ENCODE data around the gene SOX10. TPM values are rescaled to one million over a fixed set of nuclear protein-coding genes. Genes with fewer than 3 reads are reported as not detected.

SOX10 gene
- total RNA-seq, 2 experiments from 2014 or later, result not detected

DNA sequence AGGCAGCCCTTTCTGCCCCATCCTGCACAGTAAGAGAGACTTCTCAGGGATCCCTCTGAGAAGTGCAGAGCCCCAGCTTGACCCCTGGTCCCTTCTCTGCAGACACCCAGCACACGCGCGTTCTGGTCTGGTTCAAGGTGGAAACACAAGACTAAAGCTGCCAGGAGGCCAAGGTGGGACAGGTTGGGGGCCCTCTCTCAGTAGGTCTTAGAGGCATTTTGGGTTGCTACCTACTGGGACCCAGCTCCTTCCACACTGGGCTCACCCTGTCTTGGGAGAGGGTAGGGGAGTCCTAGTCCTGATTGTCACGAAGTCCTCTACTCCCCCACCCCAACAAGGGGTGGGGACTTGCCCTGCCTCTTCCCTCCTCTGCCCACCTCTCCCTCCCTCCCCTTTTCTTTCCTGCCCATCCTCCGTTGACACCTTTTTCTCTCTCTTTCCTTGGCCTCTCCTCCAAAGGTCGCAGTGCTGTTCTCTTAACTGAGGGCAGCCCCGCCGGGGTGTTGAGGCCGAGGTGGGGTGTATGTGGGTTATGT lies 763 bp upstream of the SOX10 start:
- ChIA-PET POLR2A (interaction anchor here (0.5 kb wide), 1 partner anchor 474 kb away, joined by 6 read pairs; no protein-coding TSS in a partner anchor), CTCF (ENCODE audit: unreplicated experiment) (interaction anchor here (0.6 kb wide), 1 partner anchor 21 kb away, joined by 3 read pairs; no protein-coding TSS in a partner anchor)
- intact Hi-C loops (cut with micrococcal nuclease; ENCODE audit: unreplicated experiment), result no loop called here
- H3K79me2 ChIP-seq (ENCODE audit: insufficient read depth, low read depth, low read length), result no peaks in the 10 kb centered on the region
- H2AFZ ChIP-seq (ENCODE audit: low read length), result no peak overlapping the region
- no peaks in the 10 kb centered on the region for H3K9me3 ChIP-seq (ENCODE audit: low read length)
- no peaks in the 10 kb centered on the region for H3K9me2 ChIP-seq (ENCODE audit: insufficient read depth, low read length)
- BruUV-seq (replicated peaks), result no TSS peak
- H3K4me1 ChIP-seq (ENCODE audit: insufficient read depth, low read length, poor library complexity, severe bottlenecking), result no peaks in the 10 kb centered on the region
- no peak overlapping the region for H3K4me2 ChIP-seq (ENCODE audit: low read length)
- no peak overlapping the region for H3K4me3 ChIP-seq (ENCODE audit: low read depth, low read length, poor library complexity, severe bottlenecking)
- H3K27ac ChIP-seq (ENCODE audit: low read depth, low read length, poor library complexity, severe bottlenecking), result no peak overlapping the region
- H3K36me3 ChIP-seq (ENCODE audit: insufficient read depth, low read length), result no peaks in the 10 kb centered on the region
- TF ChIP-seq, protein P1, sequence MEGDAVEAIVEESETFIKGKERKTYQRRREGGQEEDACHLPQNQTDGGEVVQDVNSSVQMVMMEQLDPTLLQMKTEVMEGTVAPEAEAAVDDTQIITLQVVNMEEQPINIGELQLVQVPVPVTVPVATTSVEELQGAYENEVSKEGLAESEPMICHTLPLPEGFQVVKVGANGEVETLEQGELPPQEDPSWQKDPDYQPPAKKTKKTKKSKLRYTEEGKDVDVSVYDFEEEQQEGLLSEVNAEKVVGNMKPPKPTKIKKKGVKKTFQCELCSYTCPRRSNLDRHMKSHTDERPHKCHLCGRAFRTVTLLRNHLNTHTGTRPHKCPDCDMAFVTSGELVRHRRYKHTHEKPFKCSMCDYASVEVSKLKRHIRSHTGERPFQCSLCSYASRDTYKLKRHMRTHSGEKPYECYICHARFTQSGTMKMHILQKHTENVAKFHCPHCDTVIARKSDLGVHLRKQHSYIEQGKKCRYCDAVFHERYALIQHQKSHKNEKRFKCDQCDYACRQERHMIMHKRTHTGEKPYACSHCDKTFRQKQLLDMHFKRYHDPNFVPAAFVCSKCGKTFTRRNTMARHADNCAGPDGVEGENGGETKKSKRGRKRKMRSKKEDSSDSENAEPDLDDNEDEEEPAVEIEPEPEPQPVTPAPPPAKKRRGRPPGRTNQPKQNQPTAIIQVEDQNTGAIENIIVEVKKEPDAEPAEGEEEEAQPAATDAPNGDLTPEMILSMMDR (conservative IDR thresholded peaks at IDR 0.05; ENCODE audit: low read length), result no peak
- TF ChIP-seq EZH2phosphoT487 (IDR thresholded peaks at IDR 0.05; ENCODE audit: borderline replicate concordance, low read depth, low read length), result no peak
- no peak for DNase-seq (ENCODE audit: low spot score)
- H4K20me1 ChIP-seq (ENCODE audit: insufficient read depth, low read length), result no peaks in the 10 kb centered on the region

DNA sequence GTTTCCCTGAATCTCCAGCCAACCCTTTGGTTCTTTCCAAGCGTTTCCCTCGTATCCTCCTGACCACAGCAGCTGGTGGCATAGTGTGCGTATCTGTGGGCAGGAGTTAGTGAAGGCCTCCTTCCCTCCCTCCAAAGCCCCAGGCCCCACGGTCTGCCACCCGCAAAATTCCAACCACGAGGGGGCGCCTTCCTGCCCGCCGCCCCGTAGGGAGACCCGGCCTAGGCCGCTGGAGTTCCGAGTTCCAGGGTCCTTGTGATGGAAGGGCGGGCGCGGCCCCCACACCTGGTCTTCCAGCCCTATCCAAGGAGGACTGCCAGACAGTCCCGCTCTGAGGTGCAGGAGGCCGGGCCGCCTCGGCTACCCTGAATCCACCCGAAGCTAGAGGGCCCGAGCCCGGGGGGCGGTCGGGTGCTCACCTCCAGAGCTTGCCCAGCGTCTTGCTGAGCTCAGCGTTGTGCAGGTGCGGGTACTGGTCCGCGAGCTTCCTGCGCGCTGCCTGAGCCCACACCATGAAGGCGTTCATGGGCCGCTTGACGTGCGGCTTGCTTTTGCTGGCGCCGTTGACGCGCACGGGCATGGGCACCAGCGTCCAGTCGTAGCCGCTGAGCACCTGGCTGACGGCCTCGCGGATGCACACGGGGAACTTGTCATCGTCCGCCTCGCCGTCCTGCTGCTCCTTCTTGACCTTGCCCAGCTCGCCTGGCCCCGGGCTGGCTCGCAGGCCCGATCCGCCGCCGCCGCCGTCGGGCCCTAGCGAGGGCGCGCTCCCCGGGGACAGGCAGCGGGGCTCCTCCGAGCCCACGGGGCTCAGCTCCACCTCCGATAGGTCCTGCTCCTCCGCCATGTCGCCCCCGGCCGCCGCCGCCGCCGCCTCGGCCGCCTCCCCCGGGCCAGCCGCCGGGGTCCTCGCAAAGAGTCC lies 1.2 kb downstream of the SOX10 start:
- DNase-seq (ENCODE audit: low spot score), result no peak
- H3K9me3 ChIP-seq (ENCODE audit: low read length), result no peaks in the 10 kb centered on the region
- CTCF ChIA-PET (ENCODE audit: unreplicated experiment), result no interaction called here
- no peaks in the 10 kb centered on the region for H3K9me2 ChIP-seq (ENCODE audit: insufficient read depth, low read length)
- H3K4me2 ChIP-seq (ENCODE audit: low read length), result no peak overlapping the region
- intact Hi-C loops (cut with micrococcal nuclease; ENCODE audit: unreplicated experiment), result no loop called here
- no peaks in the 10 kb centered on the region for H3K36me3 ChIP-seq (ENCODE audit: insufficient read depth, low read length)
- H3K4me1 ChIP-seq (ENCODE audit: insufficient read depth, low read length, poor library complexity, severe bottlenecking), result no peaks in the 10 kb centered on the region
- no peak for TF ChIP-seq EZH2phosphoT487 (IDR thresholded peaks at IDR 0.05; ENCODE audit: borderline replicate concordance, low read depth, low read length)
- TF ChIP-seq, protein P1 (conservative IDR thresholded peaks at IDR 0.05; ENCODE audit: low read length), result peak; percentile 60
- H3K79me2 ChIP-seq (ENCODE audit: insufficient read depth, low read depth, low read length), result no peaks in the 10 kb centered on the region
- H2AFZ ChIP-seq (ENCODE audit: low read length), result no peak overlapping the region
- H4K20me1 ChIP-seq (ENCODE audit: insufficient read depth, low read length), result no peaks in the 10 kb centered on the region
- POLR2A ChIA-PET, result no interaction called here
- BruUV-seq (replicated peaks), result no TSS peak
- no peak overlapping the region for H3K4me3 ChIP-seq (ENCODE audit: low read depth, low read length, poor library complexity, severe bottlenecking)
- no peak overlapping the region for H3K27ac ChIP-seq (ENCODE audit: low read depth, low read length, poor library complexity, severe bottlenecking)

All from OCI-LY7 (cell line).